HG03342 (cell line): Measurements from ENCODE around the gene NUMBL.
A peak's percentile ranks its signal among the peaks of the same experiment; 100 is the strongest.
"Not testable (repeated sequence)": the region's sequence is repeated elsewhere in the genome, so short reads cannot be mapped to it uniquely, and the experiment has no call there.

Experiments used
- ATAC-seq: cut with Tn5 transposase; IDR thresholded peaks from one replicate; pipeline ENCODE4 v1.9.1; 2021; ENCODE audit warnings: mild to moderate bottlenecking, moderate library complexity; ENCODE audit not compliant: unreplicated experiment

NUMBL gene

GRCh38 chr19:40667602-40668001 is 22.8 kb downstream of the NUMBL start:
- no peak for ATAC-seq

GRCh38 chr19:40666803-40667438 is 23.5 kb downstream of the NUMBL start:
- no peak for ATAC-seq

- peak; percentile 5 for ATAC-seq
Measured at GRCh38 chr19:40663695-40664692, 26.5 kb downstream of the NUMBL start.

- ATAC-seq = peak; percentile 73
Measured at GRCh38 chr19:40662925-40663694, 27.3 kb downstream of the NUMBL start.

- no peak for ATAC-seq
Measured at GRCh38 chr19:40661616-40662015, 28.8 kb downstream of the NUMBL start.

GRCh38 chr19:40659566-40659965 is 30.9 kb downstream of the NUMBL start:
- no peak for ATAC-seq

GRCh38 chr19:40659116-40659515 is 31.3 kb downstream of the NUMBL start:
- no peak for ATAC-seq

GRCh38 chr19:40658031-40658430 is 32.4 kb downstream of the NUMBL start:
- no peak for ATAC-seq

GRCh38 chr19:40655684-40656083 is 34.8 kb downstream of the NUMBL start:
- not testable (repeated sequence) for ATAC-seq

GRCh38 chr19:40652303-40652702 is 38.1 kb downstream of the NUMBL start:
- not testable (repeated sequence) for ATAC-seq

- no peak for ATAC-seq
Measured at GRCh38 chr19:40650749-40651305, 39.6 kb downstream of the NUMBL start.

GRCh38 chr19:40649903-40650675 is 40.4 kb downstream of the NUMBL start:
- not testable (repeated sequence) for ATAC-seq

- ATAC-seq = no peak
Measured at GRCh38 chr19:40646743-40647254, 43.7 kb downstream of the NUMBL start.

- no peak for ATAC-seq
Measured at GRCh38 chr19:40642757-40643305, 47.6 kb downstream of the NUMBL start.

- no peak for ATAC-seq
Measured at GRCh38 chr19:40642051-40642706, 48.3 kb downstream of the NUMBL start.

GRCh38 chr19:40641281-40641680 is 49.2 kb downstream of the NUMBL start:
- ATAC-seq = no peak

- no peak for ATAC-seq
Measured at GRCh38 chr19:40640744-40641143, 49.7 kb downstream of the NUMBL start.

GRCh38 chr19:40639638-40639982 is 50.8 kb downstream of the NUMBL start:
- no peak for ATAC-seq

- ATAC-seq = no peak
Measured at GRCh38 chr19:40638327-40638726, 52.1 kb downstream of the NUMBL start.
